Right cardiac atrium (tissue), 5 donors: ENCODE results near the gene PLPP2. TPM values are rescaled to one million over a fixed set of nuclear protein-coding genes. Genes with fewer than 3 reads are reported as not detected.

ENCODE experiments used
- ATAC-seq, 2 donors: fragments of 200-7000 bp; cut with Tn5 transposase; one replicate each; pipeline versions ENCODE4 v1.8.0 to v1.9.1; 2020; ENCODE audit warnings: moderate library complexity in 2 of 2, mild to moderate bottlenecking in 1 of 2
- DNase-seq, 3 donors: peaks; one replicate each; pipeline ENCODE4 v3.0.0-alpha.2; 2020
- H3K27ac ChIP-seq: one replicate; pipeline ENCODE4 v1.5.1; 2013; ENCODE audit warnings: mild to moderate bottlenecking, low read length, control low read depth, moderate library complexity
- H3K27me3 ChIP-seq: one replicate; pipeline ENCODE4 v1.6.1; 2013; ENCODE audit not compliant: control insufficient read depth, insufficient read depth
- H3K4me1 ChIP-seq: one replicate; pipeline ENCODE4 v1.6.1; 2013; ENCODE audit warnings: low read length; ENCODE audit not compliant: control insufficient read depth, insufficient read depth
- H3K4me3 ChIP-seq: one replicate; pipeline ENCODE4 v1.5.1; 2013; ENCODE audit warnings: low read length, control low read depth
- H3K9me3 ChIP-seq: one replicate; pipeline ENCODE4 v1.6.1; 2013; ENCODE audit warnings: low read length; ENCODE audit not compliant: control insufficient read depth
- WGBS: extraction: QIAGEN DNeasy Blood & Tissue Kit; methylation state at CpG from one replicate; pipeline ENCODE4 v1.1.7; 2013; 5-methylcytosine and 5-hydroxymethylcytosine counted together
- intact Hi-C, 4 donors: fragments of 100-400 bp; cut with DNase I; formaldehyde crosslinking; loops; one replicate each; pipeline versions ENCODE4 v1.11.0 to v1.14.0; 2022 to 2023
- polyA plus RNA-seq: library from polyadenylated mRNA; stranded (reverse); fragments of 200-250 nt; gene quantifications from one replicate; pipeline ENCODE4 v1.2.3, GENCODE V29; 2013
- total RNA-seq, 4 donors: library from RNA; stranded (reverse); fragmentation: NEBNext Ultra II Directional; extraction: Animal tissue kit (Norgen Biotek cat#: 25700); gene quantifications; one replicate each; pipeline ENCODE4 v1.2.1, GENCODE V29; 2021
- donor health status: healthy with polysubstance abuse.
- donor health status: DM: no; HTN: yes; CAD: no.
- donor health status: DM: no; HTN: no; CAD: no.
- donor health status: DM: no; HTN: yes; CAD: no; lungs with severe emphysema.
- donor health status: DM: yes; HTN: yes; CAD: no.

The PLPP2 gene
- total and polyA plus RNA-seq, 5 donors = 0.26 to 0.89 (median 0.48) TPM

GRCh38 chr19:306151-306900, 15.1 kb upstream of the PLPP2 start:
- intact Hi-C loops = no loop called here
- H3K27ac ChIP-seq = no peak overlapping the region
- peak in 1 of 3 donors; percentile 36 for DNase-seq
- no peaks in the 10 kb centered on the region for H3K27me3 ChIP-seq
- peak; percentile 9 to 19 for ATAC-seq
- no peaks in the 10 kb centered on the region for H3K9me3 ChIP-seq
- no peak overlapping the region for H3K4me3 ChIP-seq
- 94% methylated on average over 50 of the region's 50 CpGs for WGBS
- no peaks in the 10 kb centered on the region for H3K4me1 ChIP-seq

DNA sequence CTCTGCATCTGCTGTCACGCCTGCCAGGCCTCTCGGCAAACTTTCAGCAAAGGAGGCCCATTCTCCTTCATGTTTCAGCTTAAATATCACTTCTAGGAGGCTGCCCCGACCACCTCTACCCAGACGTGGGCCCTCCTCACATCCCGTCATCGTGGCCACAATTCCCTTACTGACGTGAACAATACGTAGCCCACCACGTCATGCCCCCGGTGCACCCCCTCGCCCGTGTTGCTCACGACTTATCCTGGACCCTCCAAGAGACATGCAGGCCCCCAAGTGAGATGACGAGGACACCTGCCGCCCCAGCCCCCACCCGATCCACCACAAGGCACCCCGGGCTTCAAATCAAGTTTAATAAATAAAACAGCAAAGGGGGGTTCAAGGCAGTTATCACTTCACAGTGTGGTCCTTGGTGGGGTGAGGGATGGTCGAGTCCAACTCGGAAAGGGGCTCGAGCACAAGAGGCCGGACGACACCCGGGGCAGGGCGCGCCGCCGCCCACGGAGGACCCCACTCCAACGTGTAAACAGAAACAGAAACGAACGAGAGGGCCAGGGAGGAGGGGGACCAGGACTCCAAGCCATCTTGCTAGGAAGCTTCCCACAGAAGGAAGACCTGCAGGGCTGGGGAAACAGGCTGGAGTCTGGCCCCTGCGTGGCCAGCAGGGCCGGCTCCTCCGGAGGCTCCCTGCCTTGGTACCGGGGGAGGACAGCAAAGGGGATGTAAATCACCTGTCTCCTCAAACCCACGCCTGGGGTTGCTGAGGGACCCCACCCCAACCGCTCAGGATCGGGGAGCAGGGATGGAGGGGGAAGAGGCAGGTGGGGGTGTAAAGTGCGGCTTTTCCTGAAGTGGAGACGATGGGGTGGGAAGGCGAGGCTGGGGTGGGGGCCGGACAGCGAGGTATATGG, 14.3 kb upstream of the PLPP2 start:
- Histone ChIP-seq H3K4me1 (no peaks in the 10 kb centered on the region), H3K9me3 (no peaks in the 10 kb centered on the region), H3K4me3 (no peak overlapping the region), H3K27ac (no peak overlapping the region), H3K27me3 (no peaks in the 10 kb centered on the region)
- DNase-seq (no peak), ATAC-seq (peak in 1 of 2 donors; percentile 16)
- intact Hi-C loops = no loop called here
- 93% methylated on average over 43 of the region's 43 CpGs for WGBS

DNA sequence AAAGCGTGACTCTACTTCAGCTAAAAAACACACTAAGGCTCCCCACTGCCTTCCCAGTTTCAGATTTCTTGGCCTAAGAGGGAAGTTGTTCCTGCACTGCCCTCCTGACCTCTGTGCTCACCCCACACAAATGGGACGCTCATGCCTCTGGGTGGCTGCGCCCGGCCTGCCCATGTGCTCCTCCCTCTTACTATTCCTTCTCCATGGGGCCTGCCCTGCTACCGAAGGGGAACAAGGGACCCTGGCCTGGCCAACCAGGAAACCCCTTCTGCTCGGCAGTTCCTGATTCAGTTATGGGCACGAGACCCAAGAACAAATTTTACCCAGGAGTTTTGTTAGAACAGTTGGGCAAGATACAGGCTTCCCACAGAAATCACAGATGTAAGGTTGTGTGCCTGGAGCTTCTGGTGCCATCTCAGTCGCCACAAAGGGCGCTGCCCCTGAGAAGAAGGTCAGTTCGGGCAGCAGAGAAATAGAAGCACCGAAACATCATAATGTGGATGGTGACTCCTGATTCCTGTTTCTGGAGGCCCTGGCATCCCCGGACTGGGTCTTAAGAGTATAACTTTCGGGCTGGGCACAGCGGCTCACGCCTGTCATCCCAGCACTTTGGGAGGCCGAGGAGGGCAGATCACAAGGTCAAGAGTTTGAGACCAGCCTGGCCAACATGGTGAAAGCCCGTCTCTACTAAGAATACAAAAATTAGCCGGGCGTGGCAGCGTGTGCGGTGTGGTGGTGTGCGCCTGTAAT, 5.4 kb upstream of the PLPP2 start:
- Histone ChIP-seq H3K9me3 (no peaks in the 10 kb centered on the region), H3K4me3 (no peak overlapping the region), H3K27me3 (no peaks in the 10 kb centered on the region), H3K27ac (no peak overlapping the region), H3K4me1 (peaks cover 5% of the 10 kb centered on the region)
- DNase-seq (peak in 2 of 3 donors; percentile 81 to 83), ATAC-seq (peak; percentile 65 to 67)
- 86% methylated on average over 22 of the region's 22 CpGs for WGBS
- intact Hi-C loops = no loop called here

GRCh38 chr19:295687-296370, 4.6 kb upstream of the PLPP2 start:
- no peak overlapping the region for H3K4me3 ChIP-seq
- ATAC-seq (no peak), DNase-seq (no peak)
- no peaks in the 10 kb centered on the region for H3K27me3 ChIP-seq
- WGBS = 60% methylated on average over 13 of the region's 13 CpGs
- intact Hi-C loops = no loop called here
- no peak overlapping the region for H3K27ac ChIP-seq
- no peaks in the 10 kb centered on the region for H3K9me3 ChIP-seq
- H3K4me1 ChIP-seq = peaks cover 5% of the 10 kb centered on the region

GRCh38 chr19:294946-295686, 3.9 kb upstream of the PLPP2 start:
- Histone ChIP-seq H3K27ac (no peak overlapping the region), H3K27me3 (no peaks in the 10 kb centered on the region), H3K4me3 (no peak overlapping the region), H3K9me3 (no peaks in the 10 kb centered on the region), H3K4me1 (peaks cover 5% of the 10 kb centered on the region)
- intact Hi-C loops = no loop called here
- peak; percentile 53 to 58 for ATAC-seq
- 8% methylated on average over 38 of the region's 38 CpGs for WGBS
- peak in 2 of 3 donors; percentile 69 to 77 for DNase-seq

DNA sequence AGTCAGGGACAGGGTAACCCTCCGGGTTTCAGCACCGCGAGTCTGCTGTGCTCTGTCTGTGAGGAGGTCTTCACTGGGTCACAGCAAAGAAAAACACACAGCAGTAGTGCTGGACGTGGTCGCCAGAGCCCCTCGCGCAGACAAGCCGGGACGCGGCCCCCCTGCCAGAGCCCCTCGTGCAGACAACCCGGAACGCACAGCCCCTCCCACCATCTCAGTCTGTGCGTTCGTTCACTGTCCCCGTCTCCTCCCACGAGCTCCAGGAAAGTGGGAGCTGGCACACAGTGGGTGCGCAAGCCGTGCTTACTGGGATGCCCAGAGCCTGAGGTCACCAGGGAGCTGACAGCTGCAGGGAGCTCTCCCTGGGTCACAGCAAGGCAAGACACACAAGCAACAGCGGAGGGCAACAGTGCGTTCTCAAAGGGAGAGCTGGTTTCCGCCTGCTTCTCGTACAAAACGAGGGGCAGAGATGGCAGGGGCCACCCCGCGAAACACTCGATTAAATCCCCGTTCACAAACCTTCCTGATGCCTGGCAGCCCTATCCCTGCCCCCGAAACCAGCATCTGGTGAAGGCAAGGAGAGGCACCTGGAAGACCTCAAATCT, 3.2 kb upstream of the PLPP2 start:
- H3K27ac ChIP-seq = no peak overlapping the region
- ATAC-seq = no peak
- WGBS = 4% methylated on average over 29 of the region's 29 CpGs

GRCh38 chr19:293436-294110, 2.4 kb upstream of the PLPP2 start:
- H3K9me3 ChIP-seq = no peaks in the 10 kb centered on the region
- H3K4me1 ChIP-seq = peaks cover 5% of the 10 kb centered on the region
- DNase-seq (no peak), ATAC-seq (no peak)
- 68% methylated on average over 14 of the region's 14 CpGs for WGBS
- no peak overlapping the region for H3K4me3 ChIP-seq
- no peak overlapping the region for H3K27ac ChIP-seq
- no peaks in the 10 kb centered on the region for H3K27me3 ChIP-seq
- intact Hi-C loops = no loop called here

More for the DNA sequence above, 3.2 kb upstream of the PLPP2 start:
- Histone ChIP-seq H3K9me3 (no peaks in the 10 kb centered on the region), H3K27me3 (no peaks in the 10 kb centered on the region), H3K4me3 (no peak overlapping the region), H3K4me1 (peaks cover 5% of the 10 kb centered on the region)
- no peak for DNase-seq
- intact Hi-C loops = no loop called here

DNA sequence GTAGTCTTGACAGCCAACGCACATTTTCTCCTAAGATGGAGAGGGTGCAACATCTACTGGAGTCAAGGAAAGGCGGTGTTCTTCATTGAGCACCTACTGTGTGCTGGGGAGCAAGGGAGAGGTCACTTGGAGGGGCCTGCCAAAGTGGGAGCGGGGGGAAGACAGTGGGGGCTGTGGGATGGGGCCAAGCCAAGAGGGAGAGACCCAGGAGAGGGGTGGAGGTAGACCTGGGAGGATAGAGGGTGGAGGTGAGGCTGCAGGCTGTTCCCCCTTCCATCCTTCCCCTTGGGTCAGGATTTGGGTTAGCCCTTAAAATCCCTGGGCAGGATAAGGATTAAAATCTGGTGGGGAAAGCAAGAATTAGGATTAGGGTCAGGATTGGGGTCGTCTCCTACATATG, 1.7 kb upstream of the PLPP2 start:
- WGBS = 76% methylated on average over 4 of the region's 4 CpGs
- DNase-seq (no peak), ATAC-seq (no peak)
- Histone ChIP-seq H3K4me1 (peaks cover 5% of the 10 kb centered on the region), H3K27me3 (no peaks in the 10 kb centered on the region), H3K27ac (no peak overlapping the region), H3K9me3 (no peaks in the 10 kb centered on the region), H3K4me3 (no peak overlapping the region)
- intact Hi-C loops = no loop called here

DNA sequence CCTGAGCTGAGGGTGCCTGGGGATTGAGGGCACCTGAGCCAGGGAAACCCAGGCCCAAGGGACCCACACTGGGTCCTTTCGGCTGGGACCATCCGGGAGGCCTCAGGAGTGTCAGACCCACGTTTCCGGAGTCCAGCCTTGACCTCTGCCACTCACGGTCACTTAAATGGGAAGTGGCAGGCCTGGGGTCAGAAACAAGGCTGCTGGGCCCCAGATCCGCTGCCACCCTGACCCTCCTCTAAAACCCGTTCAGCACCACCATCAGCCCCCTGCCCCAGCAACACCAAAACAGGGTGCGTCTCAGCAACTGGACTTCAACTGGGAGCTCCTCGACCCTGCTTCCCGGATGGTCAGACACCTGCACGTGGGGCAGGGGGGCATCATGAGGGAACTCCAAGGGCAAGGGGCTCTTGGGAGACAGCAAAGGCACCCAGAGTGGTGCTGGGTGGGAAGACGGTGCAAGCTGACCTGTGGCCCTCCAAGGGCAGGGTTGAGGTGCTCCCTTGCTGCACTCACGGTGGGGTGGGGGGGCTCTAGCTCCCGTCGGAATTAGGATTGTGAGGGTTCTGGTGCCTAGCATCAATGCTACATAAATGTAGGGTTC, 1.2 kb upstream of the PLPP2 start:
- Histone ChIP-seq H3K27ac (no peak overlapping the region), H3K4me3 (no peak overlapping the region), H3K27me3 (no peaks in the 10 kb centered on the region), H3K4me1 (peaks cover 5% of the 10 kb centered on the region), H3K9me3 (no peaks in the 10 kb centered on the region)
- WGBS = 80% methylated on average over 15 of the region's 15 CpGs
- intact Hi-C loops = no loop called here
- ATAC-seq (no peak), DNase-seq (no peak)
